NOMO-1 treated with DMSO at 0.1 percent for 48 hours (cell line): ENCODE measurements around the gene PTPN2.

ENCODE experiments used
- DNase-seq: peaks from one replicate; lab custom pipeline; 2025; ENCODE audit not compliant: unreplicated experiment; lab: John Stamatoyannopoulos, UW

The PTPN2 gene

GRCh38 chr18:12828116-12829051 lies 55.7 kb downstream of the PTPN2 start:
- no peak for DNase-seq

GRCh38 chr18:12827588-12827987 lies 56.4 kb downstream of the PTPN2 start:
- no peak for DNase-seq

GRCh38 chr18:12825230-12825629 lies 58.8 kb downstream of the PTPN2 start:
- DNase-seq = no peak

- DNase-seq = no peak
These were observed 60.1 kb downstream of the PTPN2 start for GRCh38 chr18:12823892-12824291.

- no peak for DNase-seq
These were observed 62.6 kb downstream of the PTPN2 start for GRCh38 chr18:12821408-12821807.

- no peak for DNase-seq
These were observed 63.5 kb downstream of the PTPN2 start for GRCh38 chr18:12820506-12820905.

- DNase-seq = no peak
These were observed 64.2 kb downstream of the PTPN2 start for GRCh38 chr18:12819841-12820240.

GRCh38 chr18:12819322-12819721 lies 64.7 kb downstream of the PTPN2 start:
- DNase-seq = no peak

GRCh38 chr18:12818243-12818642 lies 65.8 kb downstream of the PTPN2 start:
- no peak for DNase-seq

GRCh38 chr18:12816451-12816850 lies 67.6 kb downstream of the PTPN2 start:
- DNase-seq = no peak

- no peak for DNase-seq
These were observed 72.7 kb downstream of the PTPN2 start for GRCh38 chr18:12811191-12811950.

GRCh38 chr18:12803069-12803936 lies 80.7 kb downstream of the PTPN2 start:
- DNase-seq = no peak

GRCh38 chr18:12802538-12802937 lies 81.5 kb downstream of the PTPN2 start:
- no peak for DNase-seq

- no peak for DNase-seq
These were observed 87.6 kb downstream of the PTPN2 start for GRCh38 chr18:12796448-12796847.

- no peak for DNase-seq
These were observed 92.4 kb downstream of the PTPN2 start for GRCh38 chr18:12791610-12792009.

- DNase-seq = no peak
These were observed 97.4 kb downstream of the PTPN2 start for GRCh38 chr18:12786669-12787068.

GRCh38 chr18:12783524-12783923 lies 100.5 kb downstream of the PTPN2 start:
- DNase-seq = no peak

GRCh38 chr18:12782521-12782920 lies 101.5 kb downstream of the PTPN2 start:
- no peak for DNase-seq

GRCh38 chr18:12779456-12779855 lies 104.6 kb downstream of the PTPN2 start:
- DNase-seq = no peak

- DNase-seq = no peak
These were observed 105.0 kb downstream of the PTPN2 start for GRCh38 chr18:12779043-12779442.

- no peak for DNase-seq
These were observed 106.5 kb downstream of the PTPN2 start for GRCh38 chr18:12777500-12777944.
